ENCODE data around the gene PRKCZ.

GRCh38 chr1:2060535-2060934, 10.3 kb downstream of the PRKCZ start:
- TF ChIP-seq CTCF (conservative IDR thresholded peaks at IDR 0.05; ENCODE audit: low read depth, low read length): no peak
- TF ChIP-seq EZH2 (IDR thresholded peaks at IDR 0.05; ENCODE audit: borderline replicate concordance, low read depth, low read length, poor library complexity, severe bottlenecking): no peak
